Measurements from ENCODE around the gene EIF5AL1.
"Not testable (repeated sequence)": the region's sequence is repeated elsewhere in the genome, so short reads cannot be mapped to it uniquely, and the experiment has no call there.

The EIF5AL1 gene

DNA sequence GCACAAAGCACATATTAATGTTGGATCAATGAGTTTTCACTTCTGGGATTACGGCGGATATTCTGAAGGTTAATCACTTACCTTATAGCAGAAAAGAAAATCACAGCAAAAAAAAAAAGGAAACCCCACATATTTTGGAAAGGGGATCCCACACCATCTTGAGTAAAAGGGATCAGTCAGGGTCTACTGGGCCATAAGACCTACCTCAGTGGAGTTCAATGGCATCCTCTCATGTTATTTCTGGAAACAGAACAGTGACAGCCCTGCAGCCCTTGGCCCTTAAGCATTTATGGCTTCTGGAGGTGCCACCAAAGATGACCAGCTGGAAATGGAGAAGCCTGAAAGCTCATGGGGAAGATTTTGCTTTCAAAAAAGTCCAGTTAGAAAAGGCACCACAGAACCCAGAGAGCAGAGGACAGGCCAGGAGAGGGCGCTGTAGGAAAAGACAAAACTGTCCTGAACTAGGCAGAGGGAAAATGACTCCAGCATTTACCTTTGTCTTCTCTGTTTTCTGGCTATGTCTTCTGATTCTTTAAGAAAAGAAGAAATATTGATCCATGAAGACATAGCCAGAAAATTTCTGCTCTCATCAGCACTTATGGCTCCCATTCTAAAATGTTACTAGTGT, 2.9 kb upstream of the EIF5AL1 start:
- not testable (repeated sequence) for DNase-seq (ENCODE audit: low read depth in 2 of 2)

DNA sequence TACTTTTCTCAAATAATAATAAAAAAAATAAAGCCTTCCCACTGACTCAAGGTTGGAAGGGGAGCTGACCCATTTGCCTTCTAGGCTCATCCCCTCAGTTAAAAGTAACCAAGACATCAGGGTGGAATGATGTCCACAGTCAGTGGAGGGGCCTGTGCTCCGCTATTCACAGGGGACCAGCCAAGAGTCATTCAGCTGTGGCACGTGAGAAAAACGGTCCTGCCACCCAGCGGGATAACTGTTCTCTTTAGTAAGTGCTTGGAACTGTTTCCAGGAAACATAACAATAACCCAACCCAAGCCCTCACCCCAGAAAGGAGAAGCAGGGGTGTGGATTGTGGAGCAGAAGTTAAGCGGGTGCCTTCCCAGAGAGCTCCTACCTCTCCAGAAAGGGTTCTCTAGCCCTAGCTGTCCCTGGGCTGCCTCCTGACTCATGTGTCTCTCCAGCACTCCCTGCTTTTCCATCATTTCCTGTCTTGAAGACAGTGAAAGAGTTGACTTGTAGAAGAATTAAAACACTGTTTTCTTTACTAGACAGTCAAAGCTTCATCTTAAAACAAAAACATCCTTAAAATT, 2.3 kb upstream of the EIF5AL1 start:
- DNase-seq (ENCODE audit: low read depth in 2 of 2), result not testable (repeated sequence)

DNA sequence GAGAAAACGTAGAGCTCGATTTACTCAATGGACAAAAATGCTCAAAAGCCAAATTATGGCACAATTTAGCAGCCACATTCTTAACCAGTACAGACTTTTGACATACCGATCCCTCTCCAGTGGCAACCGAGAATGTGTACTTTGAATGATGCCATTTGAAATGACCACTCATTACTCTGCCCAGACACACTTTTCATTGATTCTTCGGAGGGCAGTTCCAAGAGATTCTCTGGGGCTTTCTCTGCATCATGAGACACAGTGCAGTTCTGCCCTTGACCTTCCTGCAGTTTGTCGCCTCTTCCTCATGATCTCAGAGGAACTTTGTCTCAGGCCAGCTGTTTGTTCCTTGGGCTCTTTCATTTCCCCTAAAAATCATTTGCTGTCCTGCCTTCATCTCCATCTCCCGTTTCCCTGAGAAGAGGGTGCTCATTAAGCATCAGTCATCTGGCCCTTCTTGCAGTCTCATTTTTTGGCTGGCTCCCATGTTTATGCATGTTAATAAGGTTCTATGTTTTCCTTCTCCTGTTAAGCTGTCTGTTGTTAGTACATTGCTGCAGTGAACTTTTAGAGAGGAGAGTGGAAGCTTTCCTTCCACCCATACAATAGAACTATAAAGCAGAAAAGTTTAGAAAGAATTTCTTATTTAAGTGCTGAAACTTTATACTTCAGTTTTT, 4.3 kb downstream of the EIF5AL1 start:
- DNase-seq (ENCODE audit: low read depth in 2 of 2), result not testable (repeated sequence)

DNA sequence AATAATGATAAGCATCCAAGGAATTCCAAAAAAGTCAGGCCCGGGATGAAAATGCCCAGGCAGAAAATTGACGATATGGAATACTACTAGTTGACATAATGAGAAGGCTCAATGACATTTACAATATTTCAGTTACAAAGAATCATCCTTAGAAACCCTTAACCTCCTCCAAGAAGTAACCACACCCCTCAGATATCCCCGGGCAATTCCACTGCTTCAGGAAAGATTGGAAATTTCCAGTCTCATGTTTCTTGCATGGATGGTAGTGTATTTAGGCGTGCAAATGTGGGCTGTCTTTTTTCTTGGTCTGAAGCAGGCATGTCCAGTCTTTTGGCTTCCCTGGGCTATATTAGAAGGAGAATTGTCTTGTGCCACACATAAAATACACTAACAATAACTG, 5.2 kb downstream of the EIF5AL1 start:
- not testable (repeated sequence) for DNase-seq (ENCODE audit: low read depth in 2 of 2)

DNA sequence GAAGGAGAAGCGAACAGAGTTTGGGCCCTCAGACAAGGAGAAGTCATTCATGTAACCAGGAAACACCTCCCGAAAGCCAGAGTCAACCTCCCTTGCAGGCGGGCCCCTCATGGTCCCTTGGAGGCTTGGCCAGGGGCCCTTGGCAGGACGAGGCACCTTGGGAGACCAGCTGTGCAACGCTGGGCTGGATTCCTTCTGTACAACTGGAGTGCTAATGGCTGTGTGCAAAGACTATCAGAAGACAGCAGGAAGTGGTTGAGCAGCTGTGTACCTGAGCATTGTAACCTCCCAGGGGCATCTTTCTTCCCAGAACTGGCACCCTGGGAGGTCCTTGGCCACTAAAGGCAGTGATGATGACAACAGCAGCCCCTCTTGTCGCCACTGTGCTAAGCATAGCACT, 9.4 kb downstream of the EIF5AL1 start:
- DNase-seq (ENCODE audit: low read depth in 2 of 2), result not testable (repeated sequence)

DNA sequence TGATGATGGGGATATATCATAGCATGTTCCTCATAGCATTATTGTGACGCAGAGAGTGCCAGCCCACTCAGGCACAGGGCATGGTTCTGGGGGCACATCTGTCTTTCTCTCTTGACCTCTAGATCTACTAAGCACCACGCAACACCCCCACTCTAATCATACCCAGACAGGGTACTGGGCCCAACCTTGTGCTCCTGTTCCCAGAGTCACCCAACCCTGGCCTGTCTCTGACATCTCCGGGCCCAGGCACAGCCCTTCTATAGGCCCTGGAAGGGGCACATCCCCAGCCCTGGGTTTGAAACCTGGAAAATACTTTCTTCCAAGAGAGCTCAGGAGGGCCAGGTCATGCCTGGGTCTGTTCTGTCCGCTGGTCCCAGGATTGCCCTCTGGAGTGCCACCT, 10.1 kb downstream of the EIF5AL1 start:
- DNase-seq (ENCODE audit: low read depth in 2 of 2), result not testable (repeated sequence)

DNA sequence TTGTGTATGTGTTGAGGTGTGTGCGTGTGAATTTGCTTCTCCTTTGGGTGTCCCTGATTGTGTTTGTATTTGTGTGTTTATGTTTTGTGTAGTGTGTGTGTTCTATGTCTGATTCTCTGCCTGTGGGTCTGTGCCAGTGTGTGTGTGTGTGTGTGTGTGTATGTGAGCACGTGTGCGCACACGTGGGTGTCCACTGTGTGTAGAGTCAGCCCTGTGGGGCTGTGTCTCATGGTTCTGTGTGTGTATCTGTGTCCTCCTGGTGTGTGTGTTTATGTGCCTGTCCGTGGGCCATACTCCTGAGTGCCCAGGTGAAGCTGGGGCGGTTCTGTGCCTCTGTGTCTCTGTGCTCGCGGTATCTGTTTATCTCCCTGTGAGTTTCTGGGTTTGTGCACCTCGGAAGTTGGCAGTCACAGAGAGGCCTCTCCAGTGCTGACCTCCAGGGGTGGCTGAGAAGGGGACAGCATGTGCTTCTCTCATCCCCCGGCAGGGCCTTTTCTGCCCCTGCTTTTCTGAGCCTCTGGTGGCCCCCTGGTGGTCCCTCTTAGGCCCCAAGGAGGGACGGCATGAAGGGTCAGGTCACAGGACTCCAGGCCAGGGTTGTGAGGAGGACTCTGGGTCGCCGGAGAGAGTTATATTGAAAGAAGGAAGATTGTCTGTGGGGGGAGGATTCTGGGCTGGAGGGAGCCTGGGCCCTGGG, 11.0 kb downstream of the EIF5AL1 start:
- not testable (repeated sequence) for DNase-seq (ENCODE audit: low read depth in 2 of 2)

DNA sequence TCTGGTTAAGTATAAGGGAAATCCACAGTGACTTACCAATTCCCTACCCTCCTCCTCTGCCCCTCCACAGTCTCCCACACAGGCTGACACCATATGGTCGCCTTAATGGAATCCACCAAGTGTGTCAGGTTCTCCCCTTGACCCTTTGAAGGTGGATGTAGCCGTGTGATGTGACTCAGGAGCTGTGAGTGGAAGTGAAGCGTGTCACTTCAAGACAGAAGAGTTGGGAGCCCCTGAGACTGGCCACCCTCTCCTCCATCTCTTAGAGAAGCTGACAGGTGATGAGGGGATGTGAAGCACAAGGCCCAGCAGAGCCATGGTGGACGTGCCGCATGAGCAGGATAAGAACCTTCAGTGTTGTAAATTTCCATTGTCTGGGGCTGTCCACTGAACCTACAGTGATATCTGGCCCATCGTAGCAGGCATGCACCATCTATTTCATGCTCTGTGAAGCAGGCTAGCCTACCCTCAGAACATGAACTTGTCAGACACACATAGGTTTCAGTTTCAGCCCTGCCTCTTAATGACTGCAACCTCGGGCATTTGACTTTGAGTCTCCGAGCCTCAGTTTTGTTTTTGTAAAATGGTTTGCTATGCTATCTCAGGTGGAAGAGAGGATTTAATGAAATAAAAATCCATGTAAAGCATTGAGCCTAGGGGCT, 12.8 kb downstream of the EIF5AL1 start:
- DNase-seq (ENCODE audit: low read depth in 2 of 2), result not testable (repeated sequence)

DNA sequence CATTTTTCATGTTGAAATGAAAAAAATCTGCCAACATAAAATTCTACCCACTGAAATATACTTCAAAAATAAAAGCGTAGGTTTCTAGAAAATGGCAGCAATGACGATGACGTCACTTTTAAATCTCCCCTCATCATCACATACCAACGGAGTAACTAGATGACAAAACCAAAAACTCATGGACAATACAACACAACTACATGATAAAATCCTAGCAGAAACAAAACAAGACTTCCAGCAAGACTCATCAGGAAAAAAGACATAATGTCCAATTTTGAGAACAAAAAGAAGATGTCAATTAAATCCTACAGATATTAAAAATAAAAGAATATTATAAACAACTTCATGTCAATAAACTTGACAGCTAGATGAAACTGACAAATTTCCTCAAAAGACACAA, 15.9 kb downstream of the EIF5AL1 start:
- not testable (repeated sequence) for DNase-seq (ENCODE audit: low read depth in 2 of 2)

DNA sequence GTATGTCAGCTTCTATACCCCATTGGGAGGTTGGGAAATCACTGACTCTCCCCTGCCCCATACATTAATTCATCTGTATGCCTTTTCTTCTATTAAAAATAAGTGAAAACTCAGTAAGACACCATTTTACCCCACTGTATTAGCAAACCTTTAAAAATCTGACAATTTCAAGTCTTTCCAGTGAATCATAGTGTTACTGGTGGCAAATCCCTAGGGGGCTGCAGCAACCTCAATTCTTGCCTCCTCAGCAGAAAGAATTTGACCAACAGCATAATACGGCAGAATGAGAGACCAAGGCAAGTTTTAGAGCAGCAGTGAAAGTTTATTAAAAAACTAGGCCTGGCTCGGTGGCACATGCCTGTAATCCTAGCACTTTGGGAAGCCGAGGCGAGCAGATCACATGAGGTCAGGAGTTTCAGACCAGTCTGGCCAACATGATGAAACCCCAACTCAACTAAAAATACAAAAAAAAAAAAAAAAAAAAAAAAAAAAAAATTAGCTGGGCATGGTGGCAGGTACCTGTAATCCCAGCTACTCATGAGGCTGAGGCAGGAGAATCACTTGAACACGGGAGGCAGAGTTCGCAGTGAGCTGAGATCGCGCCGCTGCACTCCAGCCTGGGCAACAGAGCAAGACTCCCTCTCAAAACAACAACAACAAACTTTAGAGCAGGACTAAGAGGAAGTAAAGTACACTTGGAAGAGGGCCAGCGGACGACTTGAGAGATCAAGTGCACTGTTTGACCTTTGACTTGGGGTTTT, 21.0 kb downstream of the EIF5AL1 start:
- peak; percentile 17 to 22 for DNase-seq (ENCODE audit: low read depth in 2 of 2)

DNA sequence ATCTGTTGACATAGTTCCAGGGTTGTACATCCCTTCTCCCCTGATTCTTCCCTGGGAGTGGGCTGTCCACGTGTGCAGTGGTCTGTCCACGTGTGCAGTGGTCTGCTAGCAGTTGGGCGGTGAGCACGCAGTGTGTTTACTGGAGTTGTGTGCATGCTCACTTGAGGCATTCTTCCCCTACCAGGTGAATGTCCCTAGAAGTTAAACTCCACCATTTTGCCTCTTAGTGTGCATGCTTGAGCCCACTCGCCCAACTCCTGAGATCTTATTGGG, 21.5 kb downstream of the EIF5AL1 start:
- DNase-seq (ENCODE audit: low read depth in 2 of 2), result not testable (repeated sequence)

DNA sequence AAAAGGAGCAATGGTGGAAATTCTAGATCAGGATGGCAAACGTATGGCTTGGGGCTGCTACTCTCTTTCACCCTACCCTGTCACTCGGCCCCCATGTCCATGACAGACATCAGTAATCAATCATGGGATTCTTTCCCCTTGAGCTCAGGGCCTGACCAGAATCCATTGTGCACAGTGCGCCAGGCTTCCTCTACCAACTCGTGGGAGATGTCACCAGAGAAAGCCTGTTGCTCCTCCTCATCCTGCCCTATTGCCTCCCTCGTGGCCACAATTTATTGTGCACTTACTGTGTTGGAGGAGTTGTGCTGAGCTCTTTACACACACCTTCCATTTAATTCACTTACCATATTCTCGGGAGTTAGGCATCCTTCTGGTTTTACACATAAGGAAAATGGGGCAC, 26.0 kb downstream of the EIF5AL1 start:
- not testable (repeated sequence) for DNase-seq (ENCODE audit: low read depth in 2 of 2)

DNA sequence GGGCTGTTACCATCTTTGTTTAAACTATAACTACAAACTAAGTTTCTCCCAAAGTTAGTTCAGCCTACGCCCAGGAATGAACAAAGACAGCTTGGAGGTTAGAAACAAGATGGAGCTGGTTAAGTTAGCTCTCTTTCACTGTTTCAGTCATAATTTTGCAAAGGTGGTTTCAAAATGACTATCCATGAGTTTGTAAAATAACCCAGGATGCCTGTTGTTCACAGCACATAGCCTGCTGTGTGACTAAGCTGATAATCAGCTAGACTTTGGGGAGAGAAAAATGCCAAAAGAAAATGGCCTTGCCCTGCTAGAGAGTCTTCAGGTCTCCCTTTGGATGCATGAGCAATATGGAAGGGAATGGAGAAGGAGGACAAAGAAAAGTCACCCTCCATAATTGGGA, 28.6 kb downstream of the EIF5AL1 start:
- DNase-seq (ENCODE audit: low read depth in 2 of 2), result not testable (repeated sequence)

DNA sequence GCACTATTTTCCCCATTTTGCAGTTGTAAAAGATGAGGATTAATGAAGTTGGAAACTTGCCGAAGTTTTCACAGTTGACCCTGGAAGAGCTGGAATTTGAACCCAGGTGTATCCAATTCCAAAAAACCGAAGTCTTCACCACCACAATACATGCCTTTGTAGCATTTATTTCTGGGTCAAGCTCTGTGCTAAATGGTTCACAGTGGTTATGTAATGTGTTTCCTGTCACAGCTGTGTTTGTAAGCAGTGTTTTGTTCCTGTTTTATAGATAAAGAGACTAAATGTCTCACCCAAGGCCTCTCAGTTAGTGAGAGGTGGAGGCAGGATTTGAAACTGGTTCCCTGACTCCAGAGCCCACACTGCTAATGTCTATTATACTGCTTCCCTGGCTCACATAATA, 30.3 kb downstream of the EIF5AL1 start:
- no peak for DNase-seq (ENCODE audit: low read depth in 2 of 2)

DNA sequence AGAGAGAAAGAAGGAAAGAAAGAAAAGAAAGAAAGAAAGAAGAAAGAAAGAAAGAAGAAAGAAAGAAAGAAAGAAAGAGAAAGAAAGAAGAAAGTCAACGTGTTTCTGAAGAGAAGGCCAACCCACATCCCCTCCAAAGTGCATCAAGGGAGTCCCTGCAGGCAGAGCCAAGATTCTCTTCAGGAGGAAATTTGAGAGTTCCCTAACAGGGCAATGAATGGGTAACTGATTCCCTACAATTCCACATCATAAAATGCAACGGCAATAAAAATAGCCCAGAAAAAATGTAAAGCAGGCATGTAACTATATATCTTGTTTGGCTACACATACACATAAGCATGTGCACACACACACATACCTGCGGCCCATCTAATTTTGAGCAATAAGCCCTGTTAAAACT, 32.1 kb downstream of the EIF5AL1 start:
- not testable (repeated sequence) for DNase-seq (ENCODE audit: low read depth in 2 of 2)

DNA sequence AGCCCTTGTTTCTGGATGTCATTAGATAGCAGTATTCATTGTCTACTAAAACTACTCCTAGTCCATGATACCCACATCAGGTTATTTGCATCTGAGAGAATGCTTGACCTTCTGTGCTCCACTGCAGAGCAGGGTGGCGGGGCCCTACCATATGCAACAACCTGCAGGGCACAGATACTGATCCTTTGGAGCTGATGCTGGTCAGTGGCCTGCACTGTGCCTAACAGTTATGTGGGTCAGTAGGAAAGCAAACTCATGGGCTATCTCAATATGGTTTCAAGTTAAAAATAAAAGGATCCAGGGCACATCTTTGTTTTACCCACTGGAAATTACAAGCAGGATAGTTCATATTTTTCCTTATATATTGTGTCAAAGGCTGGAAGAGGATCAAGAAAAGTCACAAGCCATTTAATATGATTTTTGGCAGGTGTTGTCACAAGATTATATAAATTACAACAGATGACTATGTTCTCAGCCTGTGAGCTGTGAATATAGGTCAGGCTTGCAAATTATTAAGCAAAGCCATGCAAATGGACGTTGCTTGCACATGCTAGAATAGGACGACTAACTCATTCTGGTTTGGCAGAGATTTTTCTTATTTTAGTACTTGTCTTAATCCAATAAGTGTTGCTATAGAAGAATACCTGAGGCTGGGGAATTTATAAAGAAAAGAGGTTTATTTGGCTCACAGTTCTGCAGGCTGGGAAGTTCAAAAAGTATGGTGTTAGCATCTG, 32.8 kb downstream of the EIF5AL1 start:
- not testable (repeated sequence) for DNase-seq (ENCODE audit: low read depth in 2 of 2)

DNA sequence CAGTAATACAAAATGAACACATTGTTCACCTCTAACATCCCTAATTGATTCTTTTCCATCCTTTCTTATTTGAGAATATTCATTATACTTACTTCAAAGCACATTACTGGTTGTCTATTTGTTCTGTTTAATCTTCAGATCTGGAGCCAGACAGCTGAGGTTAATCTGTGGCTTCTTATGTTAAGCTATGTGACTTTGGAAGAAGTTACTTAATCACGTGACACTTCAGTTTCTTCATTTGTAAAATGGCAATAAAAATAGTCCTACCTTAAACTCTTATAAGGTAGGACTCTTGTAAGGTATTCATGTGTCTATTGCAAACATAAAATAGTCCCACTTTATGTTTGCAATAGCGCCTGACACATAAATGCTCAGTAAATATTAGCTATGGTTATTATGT, 34.8 kb downstream of the EIF5AL1 start:
- DNase-seq (ENCODE audit: low read depth in 2 of 2), result not testable (repeated sequence)

DNA sequence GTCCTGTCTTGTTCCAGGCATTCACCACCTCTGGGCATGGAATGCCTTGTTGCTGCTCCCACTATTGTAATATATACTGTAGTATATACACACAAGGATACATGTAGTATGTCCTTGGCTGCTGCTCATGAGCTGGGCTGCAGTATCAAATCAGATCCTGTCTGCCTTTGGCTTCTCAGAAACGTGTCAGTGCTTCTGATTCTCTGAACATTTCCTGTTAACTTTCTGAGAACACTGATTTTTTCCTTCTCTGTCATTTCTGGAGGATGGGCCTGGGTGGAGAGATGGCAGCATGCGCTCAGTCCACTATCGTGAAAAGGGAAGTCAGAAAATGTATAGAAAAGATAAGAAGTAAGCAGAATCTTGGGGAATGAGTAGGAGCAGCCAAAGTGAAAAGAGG, 35.6 kb downstream of the EIF5AL1 start:
- no peak for DNase-seq (ENCODE audit: low read depth in 2 of 2)

DNA sequence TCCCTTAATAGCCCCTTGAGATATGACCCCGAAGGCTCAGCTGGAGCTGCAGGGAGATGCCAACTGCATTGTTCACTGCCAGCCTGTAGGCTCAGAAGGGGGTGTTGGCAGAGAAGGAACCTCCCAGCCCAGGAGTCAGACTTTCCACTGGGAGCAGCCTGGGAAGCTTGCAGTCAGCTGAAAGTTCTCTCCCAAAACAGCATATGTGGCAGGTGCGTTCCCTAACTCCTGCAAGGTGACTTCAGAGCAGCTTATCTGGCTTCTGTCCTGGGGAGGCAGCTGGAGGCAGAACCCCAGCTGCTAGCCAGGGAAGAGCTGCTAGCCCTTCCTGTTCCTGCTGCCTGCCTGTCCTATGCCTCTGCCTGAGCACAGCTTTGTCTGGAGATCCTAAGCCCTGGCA, 39.8 kb downstream of the EIF5AL1 start:
- no peak for DNase-seq (ENCODE audit: low read depth in 2 of 2)

DNA sequence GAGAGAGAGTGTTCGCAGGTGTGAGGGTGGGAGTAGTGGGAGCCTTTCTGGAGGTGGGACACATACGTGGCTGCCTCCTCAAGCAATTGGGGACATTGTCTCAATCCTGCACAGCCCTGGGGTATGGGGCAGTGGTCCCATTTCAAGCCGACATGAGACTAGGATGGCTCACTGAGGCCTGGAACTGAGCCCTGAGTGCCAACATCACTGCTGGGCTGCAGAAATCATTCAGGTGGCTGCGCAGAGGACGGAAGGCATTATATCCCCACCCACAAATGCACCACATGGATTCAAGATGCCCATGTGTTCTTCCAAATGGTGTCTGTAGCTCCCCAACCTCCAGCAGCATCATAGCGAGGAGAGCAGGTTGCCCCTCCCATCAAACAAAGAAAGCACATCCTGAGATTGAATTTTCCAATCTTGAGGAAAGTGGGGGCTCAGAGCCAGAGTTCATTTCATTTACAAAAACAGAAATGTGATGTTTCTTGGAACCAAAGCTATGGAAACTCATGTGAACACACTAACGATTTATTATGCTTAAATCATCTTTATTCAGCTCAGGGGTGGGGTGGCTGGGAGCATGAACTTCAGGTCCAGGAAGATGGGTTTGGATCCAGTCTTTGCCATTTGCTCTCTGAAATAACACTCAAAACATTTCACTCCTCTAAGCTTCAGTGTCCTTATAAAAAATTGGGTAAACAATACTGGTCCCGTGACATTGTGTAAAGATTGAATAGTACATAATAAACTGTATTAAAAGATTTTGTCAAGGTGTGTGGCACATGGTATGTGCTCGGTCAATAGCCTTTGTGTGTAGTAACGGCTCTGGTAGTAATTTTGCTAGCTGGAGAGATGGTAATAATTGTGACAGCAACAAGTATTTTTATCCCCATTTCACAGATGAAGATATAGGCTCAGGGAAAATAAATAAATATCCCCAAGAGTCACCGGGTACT, 43.3 kb downstream of the EIF5AL1 start:
- DNase-seq (ENCODE audit: low read depth in 2 of 2), result no peak
